Parathyroid adenoma (tissue), 2 donors: ENCODE measurements around the gene OR6B1.

Experiments
- H2AFZ ChIP-seq: fragments of 300-600 bp; sonication (generic); one replicate; pipeline ENCODE4 v1.7.0; 2017; ENCODE audit warnings: antibody characterized with exemption, mild to moderate bottlenecking
- H3K27ac ChIP-seq: fragments of 300-600 bp; sonication (generic); one replicate; pipeline ENCODE4 v1.7.0; 2017
- H3K27me3 ChIP-seq: fragments of 300-600 bp; sonication (generic); one replicate; pipeline ENCODE4 v1.7.0; 2017; ENCODE audit warnings: low read length; ENCODE audit not compliant: control insufficient read depth, insufficient read depth
- H3K36me3 ChIP-seq: fragments of 300-600 bp; sonication (generic); one replicate; pipeline ENCODE4 v1.7.0; 2017; ENCODE audit warnings: low read length; ENCODE audit not compliant: control insufficient read depth, insufficient read depth
- H3K4me1 ChIP-seq: fragments of 300-600 bp; sonication (generic); one replicate; pipeline ENCODE4 v1.7.0; 2017; ENCODE audit warnings: control low read depth
- H3K4me2 ChIP-seq: fragments of 300-600 bp; sonication (generic); one replicate; pipeline ENCODE4 v1.7.0; 2017; ENCODE audit warnings: low read length
- H3K4me3 ChIP-seq: fragments of 300-600 bp; sonication (generic); one replicate; pipeline ENCODE4 v1.7.0; 2017; ENCODE audit warnings: low read depth, low read length
- H3K79me2 ChIP-seq: fragments of 300-600 bp; sonication (generic); one replicate; pipeline ENCODE4 v1.7.0; 2017; ENCODE audit warnings: control low read depth
- H3K9ac ChIP-seq: fragments of 300-600 bp; sonication (generic); one replicate; pipeline ENCODE4 v1.7.0; 2017; ENCODE audit warnings: mild to moderate bottlenecking
- H3K9me3 ChIP-seq: fragments of 300-600 bp; sonication (generic); one replicate; pipeline ENCODE4 v1.7.0; 2017; ENCODE audit warnings: low read length; ENCODE audit not compliant: control insufficient read depth
- CTCF ChIP-seq: fragments of 300-600 bp; sonication (generic); IDR thresholded peaks from one replicate; pipeline ENCODE4 v1.7.0; 2017; ENCODE audit warnings: antibody characterized with exemption, mild to moderate bottlenecking
- donor health status: primary hyperparathyroidism.

The OR6B1 gene

GRCh38 chr7:143983960-143984359 is 16.2 kb upstream of the OR6B1 start:
- H3K27ac ChIP-seq = no peak overlapping the region

GRCh38 chr7:143987513-143987912 is 12.6 kb upstream of the OR6B1 start:
- H3K36me3 ChIP-seq = no peaks in the 10 kb centered on the region
- H3K79me2 ChIP-seq = no peaks in the 10 kb centered on the region
- H3K4me2 ChIP-seq = no peak overlapping the region
- H3K9me3 ChIP-seq = no peaks in the 10 kb centered on the region
- no peaks in the 10 kb centered on the region for H3K4me1 ChIP-seq
- no peak overlapping the region for H3K9ac ChIP-seq
- no peak overlapping the region for H3K4me3 ChIP-seq
- H2AFZ ChIP-seq = no peak overlapping the region
- H3K27ac ChIP-seq = no peak overlapping the region
- H3K27me3 ChIP-seq = no peaks in the 10 kb centered on the region
- no peak for TF ChIP-seq CTCF

More at GRCh38 chr7:143983960-143984359, 16.2 kb upstream of the OR6B1 start:
- Histone ChIP-seq H3K9me3 (no peaks in the 10 kb centered on the region), H3K36me3 (no peaks in the 10 kb centered on the region), H3K79me2 (no peaks in the 10 kb centered on the region), H3K9ac (no peak overlapping the region), H3K4me1 (no peaks in the 10 kb centered on the region), H3K4me2 (no peak overlapping the region), H2AFZ (no peak overlapping the region), H3K4me3 (no peak overlapping the region), H3K27me3 (no peaks in the 10 kb centered on the region)
- no peak for TF ChIP-seq CTCF

- Histone ChIP-seq H3K36me3 (no peaks in the 10 kb centered on the region), H2AFZ (no peak overlapping the region), H3K9ac (no peak overlapping the region), H3K79me2 (no peaks in the 10 kb centered on the region), H3K27ac (no peak overlapping the region), H3K4me1 (no peaks in the 10 kb centered on the region), H3K27me3 (no peaks in the 10 kb centered on the region), H3K4me3 (no peak overlapping the region), H3K9me3 (no peaks in the 10 kb centered on the region), H3K4me2 (no peak overlapping the region)
- TF ChIP-seq CTCF = no peak
Observed at GRCh38 chr7:143988976-143989745, 11.0 kb upstream of the OR6B1 start.

GRCh38 chr7:143992670-143993069 is 7.5 kb upstream of the OR6B1 start:
- TF ChIP-seq CTCF = no peak
- Histone ChIP-seq H3K4me1 (no peaks in the 10 kb centered on the region), H3K4me2 (no peak overlapping the region), H3K9me3 (no peaks in the 10 kb centered on the region), H3K79me2 (no peaks in the 10 kb centered on the region), H3K9ac (no peak overlapping the region), H3K36me3 (no peaks in the 10 kb centered on the region), H3K27me3 (no peaks in the 10 kb centered on the region), H2AFZ (no peak overlapping the region), H3K27ac (no peak overlapping the region), H3K4me3 (no peak overlapping the region)

GRCh38 chr7:143993924-143994323 is 6.2 kb upstream of the OR6B1 start:
- Histone ChIP-seq H3K9ac (no peak overlapping the region), H3K79me2 (no peaks in the 10 kb centered on the region), H2AFZ (no peak overlapping the region), H3K27me3 (no peaks in the 10 kb centered on the region), H3K9me3 (no peaks in the 10 kb centered on the region), H3K4me3 (no peak overlapping the region), H3K36me3 (no peaks in the 10 kb centered on the region), H3K4me1 (no peaks in the 10 kb centered on the region), H3K4me2 (no peak overlapping the region), H3K27ac (no peak overlapping the region)
- no peak for TF ChIP-seq CTCF
